Subcutaneous adipose tissue (tissue), 4 donors: ENCODE data around the gene ANKS1A. TPM values are rescaled to one million over a fixed set of nuclear protein-coding genes. Genes with fewer than 3 reads are reported as not detected.

Experiments used
- total RNA-seq, 4 donors: library from RNA; depleted of rRNA; stranded (reverse); fragments of >200 nt; gene quantifications; one replicate each; pipeline ENCODE4 v1.1.0, GENCODE V29; 2016
- TF ChIP-seq, protein P1 (sequence below): fragments of 450-650 bp; IDR thresholded peaks from one replicate; pipeline ENCODE4 v1.5.1; 2016; ENCODE audit warnings: low read depth, mild to moderate bottlenecking, control low read depth, antibody characterized with exemption, moderate library complexity

Gene ANKS1A
- total RNA-seq, 4 donors from 2014 or later = 11.6 to 31.3 (median 19.2) TPM

DNA sequence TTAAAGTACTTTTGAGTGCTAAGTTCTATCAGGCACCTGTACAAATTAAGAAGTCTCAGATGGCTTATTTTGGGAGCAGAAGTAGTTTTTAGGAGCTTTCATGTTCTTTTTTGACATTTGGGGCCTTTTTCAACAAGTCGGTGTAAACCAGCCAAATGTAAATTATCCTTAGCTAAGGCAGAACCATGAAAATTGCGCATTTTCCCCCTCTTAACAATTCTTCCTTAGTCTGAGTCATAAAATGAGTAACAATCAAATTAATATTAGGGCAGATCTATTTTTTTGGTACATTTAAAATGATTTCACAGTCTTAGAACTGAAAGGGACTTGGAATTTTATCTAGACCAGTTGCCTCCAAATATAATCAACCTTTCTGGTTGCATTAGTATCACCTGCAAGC is 87.2 kb downstream of the ANKS1A start:
- TF ChIP-seq, protein P1, sequence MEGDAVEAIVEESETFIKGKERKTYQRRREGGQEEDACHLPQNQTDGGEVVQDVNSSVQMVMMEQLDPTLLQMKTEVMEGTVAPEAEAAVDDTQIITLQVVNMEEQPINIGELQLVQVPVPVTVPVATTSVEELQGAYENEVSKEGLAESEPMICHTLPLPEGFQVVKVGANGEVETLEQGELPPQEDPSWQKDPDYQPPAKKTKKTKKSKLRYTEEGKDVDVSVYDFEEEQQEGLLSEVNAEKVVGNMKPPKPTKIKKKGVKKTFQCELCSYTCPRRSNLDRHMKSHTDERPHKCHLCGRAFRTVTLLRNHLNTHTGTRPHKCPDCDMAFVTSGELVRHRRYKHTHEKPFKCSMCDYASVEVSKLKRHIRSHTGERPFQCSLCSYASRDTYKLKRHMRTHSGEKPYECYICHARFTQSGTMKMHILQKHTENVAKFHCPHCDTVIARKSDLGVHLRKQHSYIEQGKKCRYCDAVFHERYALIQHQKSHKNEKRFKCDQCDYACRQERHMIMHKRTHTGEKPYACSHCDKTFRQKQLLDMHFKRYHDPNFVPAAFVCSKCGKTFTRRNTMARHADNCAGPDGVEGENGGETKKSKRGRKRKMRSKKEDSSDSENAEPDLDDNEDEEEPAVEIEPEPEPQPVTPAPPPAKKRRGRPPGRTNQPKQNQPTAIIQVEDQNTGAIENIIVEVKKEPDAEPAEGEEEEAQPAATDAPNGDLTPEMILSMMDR = no peak

DNA sequence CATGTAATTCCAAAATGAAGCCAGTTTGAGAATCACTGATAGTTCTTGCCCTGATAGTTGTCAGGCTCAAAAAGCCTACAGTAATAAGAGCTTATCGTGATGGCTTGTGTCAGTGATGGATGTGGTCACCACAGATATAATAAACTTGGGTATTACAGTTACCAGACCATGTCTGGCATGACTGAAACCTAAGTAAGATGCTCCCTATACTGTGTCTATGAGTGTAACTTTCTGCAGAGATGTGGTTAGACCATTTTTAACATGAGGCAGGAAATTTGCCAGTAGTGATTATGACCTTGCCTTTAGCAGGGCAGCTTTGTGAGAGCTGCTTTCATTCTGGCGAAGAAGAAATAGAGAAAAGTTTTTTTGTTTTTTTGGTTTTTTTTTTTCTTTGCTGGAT is 90.2 kb downstream of the ANKS1A start:
- TF ChIP-seq, protein P1 = no peak

DNA sequence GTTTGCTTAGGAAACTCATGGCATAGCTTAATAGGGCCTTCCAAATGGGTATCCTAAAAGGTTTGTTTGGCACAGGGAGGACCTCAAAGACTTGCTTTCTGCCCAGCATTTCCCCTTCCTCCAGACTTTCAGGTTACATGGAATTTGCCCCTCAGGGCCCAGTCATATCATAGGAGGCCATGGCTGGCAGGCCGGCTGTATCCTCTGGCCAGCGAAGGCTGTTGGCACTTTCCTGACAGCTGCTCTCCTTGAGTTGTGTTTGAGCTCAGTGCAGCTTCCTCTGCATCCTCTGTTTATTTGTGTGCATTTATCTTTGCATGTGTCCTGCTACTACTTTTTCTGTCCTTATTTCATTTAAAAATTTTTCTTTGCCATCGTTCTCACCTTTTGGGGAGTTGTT is 90.9 kb downstream of the ANKS1A start:
- TF ChIP-seq, protein P1 = no peak

DNA sequence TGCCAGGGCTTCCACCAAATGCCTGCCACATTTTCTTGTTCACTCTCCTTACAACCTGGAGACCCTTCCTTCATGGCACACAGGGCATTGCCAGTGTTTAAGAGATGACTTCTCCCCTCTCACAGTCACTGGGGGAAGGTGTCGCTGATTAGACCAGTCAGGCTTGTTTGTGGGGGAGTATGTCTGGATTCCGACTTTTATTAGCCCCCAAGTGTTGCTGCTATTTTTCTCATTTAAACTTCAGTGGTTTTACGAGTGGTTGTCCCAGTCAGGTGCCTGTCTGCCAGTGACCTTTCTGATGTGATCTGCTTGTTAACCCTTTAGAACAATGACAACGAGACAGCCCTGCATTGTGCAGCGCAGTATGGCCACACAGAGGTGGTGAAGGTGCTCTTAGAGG is 92.3 kb downstream of the ANKS1A start:
- TF ChIP-seq, protein P1 = no peak

DNA sequence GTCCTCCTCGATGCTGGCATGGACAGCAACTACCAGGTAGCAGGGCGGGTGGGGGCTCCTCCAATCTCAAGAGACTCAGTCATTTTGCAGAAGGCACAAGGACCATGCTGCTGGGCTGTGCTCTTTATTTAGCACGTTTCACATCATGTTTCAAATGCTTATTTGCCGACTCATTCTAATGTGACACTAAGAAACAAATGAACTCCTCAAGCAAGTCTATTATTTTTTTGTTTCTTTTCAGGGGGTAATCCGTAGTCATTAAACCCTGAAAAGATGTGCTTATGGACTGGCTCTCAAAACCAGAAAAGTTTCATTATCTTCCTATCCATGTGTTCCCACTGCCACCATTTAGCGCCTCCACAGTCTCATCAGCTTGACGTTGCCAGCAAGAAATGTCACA is 92.9 kb downstream of the ANKS1A start:
- TF ChIP-seq, protein P1 = no peak

DNA sequence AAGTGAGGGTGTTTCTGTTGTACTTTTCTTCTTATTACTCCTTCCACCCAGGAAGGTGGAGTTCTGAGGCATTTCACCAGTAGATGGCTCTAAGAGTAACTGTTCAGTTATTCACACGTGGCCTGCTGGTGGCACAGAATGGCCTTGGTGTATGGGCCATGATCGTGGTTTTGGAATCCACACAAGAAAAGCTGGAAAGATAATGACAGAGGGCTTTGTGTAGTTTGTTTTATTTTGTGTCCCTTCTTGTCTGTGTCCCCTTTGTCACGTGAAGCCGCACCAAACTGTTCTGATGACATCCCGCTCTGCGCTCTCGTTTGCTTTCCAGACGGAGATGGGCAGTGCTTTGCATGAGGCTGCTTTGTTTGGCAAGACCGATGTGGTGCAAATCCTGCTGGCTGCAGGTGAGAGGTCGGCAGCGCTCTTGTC is 93.4 kb downstream of the ANKS1A start:
- TF ChIP-seq, protein P1 = no peak

DNA sequence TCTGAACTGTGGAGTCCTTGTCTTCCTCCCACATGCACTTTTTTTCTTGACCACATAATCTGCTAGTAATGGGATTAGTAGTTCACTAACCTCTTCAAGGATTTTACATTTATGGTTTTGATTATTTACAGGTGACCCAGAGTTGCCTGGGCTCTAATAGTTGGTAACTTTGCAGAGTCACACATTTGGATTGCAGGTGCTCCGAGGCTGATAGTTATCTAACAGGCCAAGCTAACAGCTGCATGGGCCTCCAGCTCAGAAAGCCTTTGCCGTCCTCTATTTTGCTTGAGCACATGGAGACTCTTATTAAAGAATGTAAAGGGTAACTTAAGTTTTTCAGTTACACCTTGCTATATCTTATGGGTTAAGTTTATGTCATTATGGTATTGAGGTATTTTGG is 95.4 kb downstream of the ANKS1A start:
- TF ChIP-seq, protein P1 = no peak
